HG03108 (cell line): ENCODE measurements around the gene OSM.
"Not testable (repeated sequence)": the region's sequence is repeated elsewhere in the genome, so short reads cannot be mapped to it uniquely, and the experiment has no call there.

Source experiments
- ATAC-seq: cut with Tn5 transposase; IDR thresholded peaks from one replicate; pipeline ENCODE4 v1.9.1; 2021; ENCODE audit warnings: moderate library complexity; ENCODE audit not compliant: unreplicated experiment

Gene OSM

GRCh38 chr22:30245985-30246813, 20.5 kb downstream of the OSM start, which contains the start of gene LIF:
Gene LIF (minus strand): TSS chr22:30246759. CDS start chr22:30246695, 64 bp downstream.
- no peak for ATAC-seq

DNA sequence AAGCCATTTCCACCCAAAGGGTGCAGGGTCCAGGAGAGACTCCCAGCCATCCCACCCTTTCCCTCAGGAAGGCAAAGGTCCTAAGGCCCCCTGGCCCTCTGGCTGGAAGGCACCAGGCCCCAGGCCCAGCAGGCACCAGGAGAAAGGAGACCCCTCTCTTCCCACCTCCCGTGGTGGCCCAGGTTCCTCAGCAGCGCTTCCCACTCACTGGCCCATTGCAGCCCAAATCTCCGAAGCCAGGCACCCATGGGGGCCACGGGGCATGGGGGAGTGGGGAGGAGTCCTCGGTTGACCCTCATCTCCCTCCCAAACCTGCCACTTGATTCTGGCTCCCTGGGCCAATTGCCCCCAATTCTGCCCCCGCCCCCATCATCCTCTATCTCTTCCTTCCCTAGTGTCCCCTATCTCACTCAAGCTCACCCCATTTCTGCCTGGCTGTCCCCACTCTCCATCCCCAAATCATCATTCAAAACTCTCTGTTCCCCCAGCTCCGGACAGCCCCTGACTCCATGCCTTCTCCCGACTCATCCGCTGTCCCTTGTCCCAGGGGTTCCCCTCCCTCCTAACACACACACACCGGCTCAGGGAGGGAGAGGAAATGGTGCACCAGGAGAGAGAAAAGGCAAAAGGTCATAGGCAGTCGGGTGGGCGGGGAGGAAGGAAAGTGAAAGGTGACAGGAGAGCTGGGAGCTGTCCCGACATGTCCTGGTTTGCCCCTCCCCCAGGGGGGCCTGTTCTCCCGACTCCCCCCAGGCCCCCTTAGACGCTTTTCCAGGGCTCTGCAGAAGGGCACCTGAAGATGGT, 21.3 kb downstream of the OSM start:
- no peak for ATAC-seq

DNA sequence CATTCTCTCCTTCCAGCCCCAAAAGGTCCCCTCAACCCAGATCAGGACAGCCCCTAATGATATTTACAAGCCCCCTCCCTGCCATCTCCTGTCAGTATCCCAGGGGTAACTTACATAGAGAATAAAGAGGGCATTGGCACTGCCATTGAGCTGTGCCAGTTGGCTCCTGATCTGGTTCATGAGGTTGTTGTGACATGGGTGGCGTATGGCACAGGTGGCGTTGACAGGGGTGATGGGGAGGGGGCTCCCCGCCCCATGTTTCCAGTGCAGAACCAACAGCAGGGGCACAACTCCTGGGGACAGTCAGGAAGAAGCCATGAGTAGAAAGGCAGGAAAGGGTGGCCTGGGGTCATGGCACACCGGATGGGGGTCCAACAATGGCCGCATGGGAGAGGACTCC, 22.0 kb downstream of the OSM start:
- no peak for ATAC-seq

DNA sequence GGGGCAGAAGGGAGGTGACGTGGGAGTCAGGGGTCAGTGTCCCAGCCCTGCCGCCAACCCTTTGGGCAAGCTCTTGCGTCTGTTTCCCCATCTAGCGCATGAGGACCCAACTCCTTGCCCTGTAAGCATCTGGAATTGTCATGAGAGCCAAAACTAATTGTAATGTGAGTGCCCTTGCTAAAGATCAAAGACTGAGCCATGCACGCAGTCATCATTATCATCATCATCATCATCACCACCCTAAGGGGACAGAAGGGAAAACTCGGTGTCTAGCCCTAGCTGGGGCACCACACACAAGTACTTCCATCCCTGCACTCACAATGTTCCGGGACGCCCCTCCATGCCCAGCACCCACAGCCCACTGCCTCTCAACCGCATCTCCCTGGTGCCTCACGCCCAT, 22.6 kb downstream of the OSM start:
- ATAC-seq, result no peak

- ATAC-seq, result no peak
Measured at GRCh38 chr22:30243661-30244060, 23.0 kb downstream of the OSM start.

GRCh38 chr22:30241576-30242371, 24.9 kb downstream of the OSM start:
- ATAC-seq, result no peak

GRCh38 chr22:30240541-30241417, 25.9 kb downstream of the OSM start:
- ATAC-seq, result no peak

DNA sequence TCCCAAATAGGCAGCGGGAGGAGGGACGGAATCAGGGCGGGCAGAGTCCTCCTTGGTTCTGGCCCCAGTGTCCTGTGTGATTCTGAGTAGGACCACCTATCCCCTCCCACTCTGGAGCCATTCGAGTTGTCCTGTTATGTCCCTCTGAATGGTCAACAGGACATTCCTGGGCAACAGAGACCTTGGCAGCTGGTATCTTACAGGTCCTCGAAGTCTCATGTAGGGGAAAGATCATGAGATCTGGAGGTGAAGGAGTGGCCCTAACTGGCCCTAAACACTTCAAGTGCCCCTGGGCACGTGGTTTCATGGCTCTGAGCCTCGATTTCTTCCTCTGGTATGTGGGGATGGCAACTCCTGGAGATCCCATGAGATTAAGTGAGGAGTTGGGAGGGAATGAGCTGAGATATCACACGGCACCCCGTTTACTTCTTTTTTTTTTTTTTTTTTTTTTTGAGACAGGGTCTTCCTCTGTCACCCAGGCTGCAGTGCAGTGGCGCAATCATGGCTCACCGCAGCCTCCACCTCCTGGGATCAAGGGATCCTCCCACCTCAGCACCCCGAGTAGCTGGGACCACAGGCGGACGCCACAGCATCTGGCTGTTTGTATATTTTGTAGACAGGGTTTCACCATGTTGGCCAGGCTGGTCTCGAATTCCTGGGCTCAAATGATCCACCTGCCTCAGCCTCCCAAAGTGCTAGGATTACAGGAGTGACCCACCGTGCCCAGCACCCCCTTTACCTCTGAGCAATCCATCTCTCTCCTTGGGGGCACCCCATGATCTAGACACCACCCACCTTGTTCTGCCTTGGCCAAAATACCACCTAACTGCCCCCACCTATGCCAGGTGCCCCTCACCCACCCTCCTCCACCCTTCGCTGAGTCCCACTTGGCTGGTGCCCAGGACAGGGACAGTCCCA, 26.9 kb downstream of the OSM start:
- ATAC-seq, result no peak

GRCh38 chr22:30238661-30239487, 27.8 kb downstream of the OSM start:
- no peak for ATAC-seq

DNA sequence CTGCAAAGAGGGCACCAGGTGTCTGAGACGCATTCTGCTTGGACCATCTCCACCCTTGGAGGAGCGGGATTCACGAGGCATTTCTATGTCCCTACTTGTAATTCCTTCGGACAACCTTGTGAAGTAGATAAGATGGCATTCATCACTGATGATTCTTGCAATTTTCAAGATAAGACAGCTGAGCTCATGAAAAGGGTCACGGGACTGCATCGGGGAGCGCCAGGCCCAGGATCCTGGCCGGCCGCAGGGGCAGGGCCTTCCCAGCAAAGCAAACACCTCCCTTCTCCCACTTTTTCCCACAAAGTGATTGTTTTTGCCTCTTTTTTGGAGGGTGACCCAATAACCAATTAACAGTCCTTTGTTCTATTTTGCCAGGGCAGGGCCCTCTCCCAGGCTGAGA, 28.5 kb downstream of the OSM start:
- ATAC-seq, result no peak

DNA sequence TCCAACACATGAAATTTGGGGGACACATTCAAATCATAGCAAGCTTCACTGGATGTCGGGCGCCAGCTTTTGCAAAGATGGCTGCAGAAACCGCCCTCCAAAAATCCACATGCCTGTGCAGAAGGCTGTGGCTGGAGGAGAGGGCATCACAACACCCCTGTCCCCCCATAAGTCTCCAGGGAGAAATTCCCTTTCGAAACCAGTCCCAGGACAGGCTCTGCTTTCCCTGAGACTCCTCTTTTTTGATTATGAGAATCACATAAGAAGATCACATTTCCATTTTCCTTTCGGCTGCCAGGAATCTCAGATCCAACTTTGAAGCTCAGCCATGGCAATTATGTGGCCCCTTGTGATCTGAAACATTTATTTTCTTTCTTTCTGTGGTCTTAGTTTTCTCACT, 29.8 kb downstream of the OSM start:
- ATAC-seq, result no peak

DNA sequence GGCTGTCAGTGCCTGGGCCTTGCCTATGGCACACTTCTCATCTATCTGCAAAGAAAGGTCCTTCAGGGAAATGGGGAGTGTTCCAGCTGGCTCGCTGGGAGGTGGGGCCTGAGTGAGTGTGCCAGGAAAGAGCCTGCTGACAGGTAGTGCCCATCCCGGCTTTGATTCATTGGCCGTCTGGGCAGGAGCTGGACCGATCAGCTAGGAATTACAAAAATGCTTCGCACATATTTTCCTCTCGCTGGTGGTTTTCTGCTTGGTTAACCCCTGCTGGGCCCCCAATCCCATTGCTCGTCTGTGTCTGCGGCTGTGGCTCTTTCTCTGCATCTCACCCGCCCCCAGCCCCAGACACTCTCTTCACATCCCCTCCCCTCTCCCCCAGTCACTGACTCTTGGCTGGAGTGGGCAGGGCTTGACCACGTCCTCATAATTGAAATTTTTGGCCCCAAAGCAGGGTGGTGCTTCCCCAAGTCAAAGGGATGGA, 30.9 kb downstream of the OSM start:
- no peak for ATAC-seq

DNA sequence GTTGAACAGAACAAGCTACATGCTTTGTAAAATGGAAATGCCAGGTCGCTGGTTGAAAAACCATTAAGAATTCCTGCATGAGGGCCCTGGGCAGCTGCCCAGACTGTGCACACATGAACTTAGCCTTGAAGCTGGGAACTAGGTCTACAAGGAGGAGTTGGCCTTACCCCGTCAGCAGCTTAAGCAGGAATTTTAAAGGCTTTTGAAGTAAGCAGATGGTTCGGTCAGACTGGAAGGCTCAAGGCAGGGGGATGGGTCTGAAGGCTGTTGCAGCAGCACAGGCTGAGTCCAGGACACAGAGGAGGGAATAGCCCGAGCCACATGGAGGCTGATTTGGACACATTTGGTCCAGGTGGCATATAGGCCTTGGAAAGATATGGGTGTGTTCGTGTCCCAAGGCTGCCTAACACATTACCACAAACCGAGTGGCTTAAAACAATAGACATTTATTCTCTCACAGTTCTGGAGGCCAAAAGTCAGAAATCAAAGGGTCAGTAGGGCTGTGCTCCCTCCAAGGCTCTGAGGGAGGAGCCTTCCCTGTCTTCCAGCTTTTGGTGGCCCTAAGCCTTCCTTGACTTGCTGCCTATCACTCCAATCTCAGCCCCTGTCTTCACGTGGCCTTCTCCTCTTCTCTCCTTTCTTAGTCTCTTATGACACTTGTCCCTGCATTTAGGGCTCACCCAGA, 31.7 kb downstream of the OSM start:
- no peak for ATAC-seq

GRCh38 chr22:30234325-30234724, 32.3 kb downstream of the OSM start:
- ATAC-seq, result not testable (repeated sequence)

DNA sequence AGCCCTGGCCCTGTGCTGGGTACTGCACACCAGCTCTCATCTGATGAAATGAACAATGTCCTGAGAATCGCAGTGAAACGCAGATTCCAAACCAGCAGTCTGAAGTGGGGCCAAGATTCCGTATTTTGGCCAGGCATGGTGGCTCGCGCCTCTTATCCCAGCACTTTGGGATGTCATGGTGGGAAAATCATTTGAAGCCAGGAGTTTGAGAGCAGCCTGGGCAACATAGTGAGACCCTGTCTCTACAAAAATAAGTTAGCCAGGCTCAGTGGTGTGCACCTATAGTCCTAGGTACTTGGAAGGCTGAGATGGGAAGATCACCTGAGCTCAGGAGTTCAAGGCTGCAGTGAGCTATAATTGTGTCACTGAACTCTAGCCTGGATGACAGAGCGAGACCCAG, 33.1 kb downstream of the OSM start:
- no peak for ATAC-seq

DNA sequence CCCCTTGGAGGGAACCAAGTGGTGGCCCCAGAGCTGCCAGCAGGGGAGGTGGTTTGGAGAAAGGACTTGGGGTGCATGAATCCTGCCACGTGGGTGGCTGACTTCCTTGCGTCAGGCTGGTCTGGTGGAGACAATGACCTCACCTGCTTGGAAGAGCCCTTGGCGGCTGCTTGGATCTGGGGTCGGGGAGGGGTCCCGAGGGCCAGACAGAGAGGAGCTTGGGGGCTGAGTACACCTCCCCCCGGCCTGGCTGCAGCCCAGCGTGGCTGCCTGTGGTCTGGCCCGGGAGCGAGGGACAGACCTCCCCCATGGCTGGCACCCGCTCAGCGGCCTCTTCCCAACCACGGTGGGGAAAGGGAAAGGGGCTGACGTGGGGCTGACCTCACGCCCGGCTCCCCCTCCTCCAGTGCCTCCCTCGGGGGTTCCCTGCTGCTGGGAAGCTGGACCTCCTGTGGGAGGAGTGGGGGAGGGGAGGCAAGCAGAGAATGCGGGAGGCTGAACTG, 33.9 kb downstream of the OSM start:
- no peak for ATAC-seq

DNA sequence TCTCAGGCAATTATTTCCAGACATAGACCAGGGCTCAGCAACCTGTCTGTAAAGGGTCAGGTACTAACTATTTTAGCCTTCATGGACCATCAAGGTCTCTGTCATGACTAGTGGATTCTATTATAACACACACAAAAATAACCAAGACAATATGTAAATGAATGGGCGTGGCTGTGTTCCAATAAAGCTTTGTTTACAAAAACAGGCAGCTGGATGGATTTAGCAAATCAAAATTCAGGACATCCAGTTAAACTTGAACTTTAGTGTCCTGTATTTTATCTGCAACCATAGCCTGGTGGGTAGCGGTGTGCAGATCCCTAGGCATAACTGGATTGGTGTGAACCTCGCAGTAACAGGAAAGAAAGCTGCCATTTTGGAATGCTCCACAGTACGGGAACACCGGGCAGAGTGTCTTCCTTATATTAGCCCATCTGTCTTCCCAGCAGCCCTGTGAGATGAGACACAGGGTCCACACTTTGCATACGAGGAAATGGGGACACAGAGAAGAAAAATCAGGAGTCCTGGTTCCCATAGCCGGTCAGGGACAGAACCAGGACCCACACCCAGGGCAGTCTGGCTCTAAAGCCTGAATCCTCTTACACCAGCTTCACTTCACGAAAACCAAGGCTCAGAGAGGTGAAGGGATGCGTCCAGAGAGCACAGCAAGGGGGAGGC, 35.7 kb downstream of the OSM start:
- ATAC-seq, result no peak
